GM12878 (cell line): ENCODE results near the gene KAT2A. TPM values are rescaled to one million over a fixed set of nuclear protein-coding genes. Genes with fewer than 3 reads are reported as not detected.

ENCODE experiments used
- ATAC-seq: fragments of 200-7000 bp; cut with Tn5 transposase; 3 replicates; pipeline ENCODE4 v1.9.1; 2020; ENCODE audit warnings: mild to moderate bottlenecking, moderate library complexity
- BruUV-seq: library from RNA; stranded (reverse); fragments of 400-500 nt; replicated peaks from 2 replicates; lab custom pipeline; 2021; lab: Mats Ljungman, UMichigan
- CTCF ChIA-PET: fragments of 300-600 bp; sonication (Branson Sonifier 250); formaldehyde crosslinking; extraction: SDS; loops from one replicate; lab custom pipeline; 2021; ENCODE audit warnings: inconsistent platforms; lab: Yijun Ruan, JAX
- POLR2A ChIA-PET: fragments of 350-600 bp; formaldehyde crosslinking; extraction: SDS; loops from one replicate; lab custom pipeline; 2021; ENCODE audit warnings: inconsistent platforms; lab: Charles Lee
- RAD21 ChIA-PET: fragments of 300-600 bp; sonication (Branson Sonifier 250); formaldehyde crosslinking; loops from one replicate; lab custom pipeline; 2023; ENCODE audit warnings: antibody characterized with exemption; ENCODE audit not compliant: unreplicated experiment; lab: Charles Lee
- SMC1A ChIA-PET: fragments of 300-600 bp; sonication (Branson Sonifier 250); formaldehyde crosslinking; loops from one replicate; lab custom pipeline; 2023; ENCODE audit not compliant: unreplicated experiment, uncharacterized antibody; lab: Charles Lee
- DNase-seq: peaks from one replicate; pipeline ENCODE4 v3.0.0-alpha.2; 2011; ENCODE audit warnings: low read depth, low spot score
- FAIRE-seq: peaks from 3 replicates; lab custom pipeline; 2011; peaks lifted over from hg19 to GRCh38; lab: Jason Lieb, UNC
- H2AFZ ChIP-seq: 2 replicates; pipeline ENCODE4 v1.6.0; 2011; ENCODE audit warnings: low read depth, low read length, control low read depth; ENCODE audit not compliant: control insufficient read depth
- H3K27ac ChIP-seq: 2 replicates; pipeline ENCODE4 v1.5.1; 2011; ENCODE audit warnings: control low read depth; ENCODE audit not compliant: control insufficient read depth, insufficient read depth
- H3K27me3 ChIP-seq, 2 experiments: replicated peaks in 1 of 2; 2 replicates each; pipeline versions ENCODE4 v1.6.0 to v1.6.1; 2011; ENCODE audit warnings: low read length in 1 of 2; ENCODE audit not compliant: control insufficient read depth in 2 of 2, insufficient read depth in 2 of 2
- H3K36me3 ChIP-seq, 2 experiments: 2 replicates each; pipeline ENCODE4 v1.5.1; 2011; ENCODE audit warnings: low read length in 1 of 2; ENCODE audit not compliant: control insufficient read depth in 2 of 2, insufficient read depth in 2 of 2
- H3K4me1 ChIP-seq: 2 replicates; pipeline ENCODE4 v1.6.1; 2011; ENCODE audit warnings: mild to moderate bottlenecking, low read length, moderate library complexity, mixed read lengths; ENCODE audit not compliant: control insufficient read depth, insufficient read depth
- H3K4me2 ChIP-seq: 2 replicates; pipeline ENCODE4 v1.6.0; 2011; ENCODE audit warnings: control low read depth; ENCODE audit not compliant: control insufficient read depth, insufficient read depth
- H3K4me3 ChIP-seq: fragments of 200-600 bp; sonication (generic); 2 replicates; pipeline ENCODE4 v1.5.1; 2016
- H3K79me2 ChIP-seq: 2 replicates; pipeline ENCODE4 v1.6.0; 2011; ENCODE audit warnings: low read length; ENCODE audit not compliant: control insufficient read depth, insufficient read depth
- H3K9ac ChIP-seq: 2 replicates; pipeline ENCODE4 v1.8.0; 2011; ENCODE audit warnings: low read length, control low read depth, mixed read lengths; ENCODE audit not compliant: control insufficient read depth, insufficient read depth
- H3K9me3 ChIP-seq: replicated peaks from 3 replicates; pipeline ENCODE4 v1.5.1; 2011; ENCODE audit warnings: mild to moderate bottlenecking, low read length; ENCODE audit not compliant: control insufficient read depth, insufficient read depth
- H4K20me1 ChIP-seq: 2 replicates; pipeline ENCODE4 v1.6.0; 2011; ENCODE audit not compliant: control insufficient read depth, insufficient read depth
- BRCA1 ChIP-seq: IDR thresholded peaks from 2 replicates; pipeline ENCODE4 v1.6.1; 2011; ENCODE audit warnings: low read depth, low read length, improper control_type of control experiment
- CBFB ChIP-seq: IDR thresholded peaks from 2 replicates; pipeline ENCODE4 v1.6.1; 2016; ENCODE audit warnings: antibody characterized with exemption, low read depth
- CEBPZ ChIP-seq: fragments of 150-350 bp; IDR thresholded peaks from 2 replicates; pipeline ENCODE4 v1.6.1; 2016; ENCODE audit warnings: low read depth, low read length
- CHD2 ChIP-seq: IDR thresholded peaks from 2 replicates; pipeline ENCODE4 v1.6.1; 2011; ENCODE audit warnings: low read depth, low read length, improper control_type of control experiment, borderline replicate concordance
- DPF2 ChIP-seq: fragments of 450-650 bp; IDR thresholded peaks from 2 replicates; pipeline ENCODE4 v1.6.1; 2017; ENCODE audit warnings: mild to moderate bottlenecking
- GABPA ChIP-seq: IDR thresholded peaks from 2 replicates; pipeline ENCODE4 v1.6.1; 2014; ENCODE audit warnings: antibody characterized with exemption, low read depth, mild to moderate bottlenecking, inconsistent platforms
- JUND ChIP-seq: IDR thresholded peaks from 2 replicates; pipeline ENCODE4 v1.6.1; 2012; ENCODE audit warnings: low read depth, mild to moderate bottlenecking, low read length, improper control_type of control experiment, moderate library complexity
- MXI1 ChIP-seq: fragments of 150-350 bp; IDR thresholded peaks from 2 replicates; pipeline ENCODE4 v1.6.1; 2011; ENCODE audit warnings: low read depth, mild to moderate bottlenecking, inconsistent platforms, low read length, improper control_type of control experiment
- PML ChIP-seq: IDR thresholded peaks from 2 replicates; pipeline ENCODE4 v1.6.1; 2012; ENCODE audit warnings: low read length, inconsistent platforms
- SKIL ChIP-seq: fragments of 450-650 bp; IDR thresholded peaks from 2 replicates; pipeline ENCODE4 v1.6.1; 2017; ENCODE audit warnings: mild to moderate bottlenecking, low read depth, inconsistent platforms; ENCODE audit not compliant: poor library complexity, severe bottlenecking
- SMC3 ChIP-seq: IDR thresholded peaks from 2 replicates; pipeline ENCODE4 v1.6.1; 2011; ENCODE audit warnings: low read length, improper control_type of control experiment, borderline replicate concordance
- ZNF384 ChIP-seq: IDR thresholded peaks from 2 replicates; pipeline ENCODE4 v1.6.1; 2012; ENCODE audit warnings: low read depth, mild to moderate bottlenecking, low read length, improper control_type of control experiment, borderline replicate concordance
- ZSCAN29 ChIP-seq: fragments of 450-650 bp; IDR thresholded peaks from 2 replicates; pipeline ENCODE4 v1.6.1; 2017; ENCODE audit warnings: mild to moderate bottlenecking, moderate library complexity
- WGBS: methylation state at CpG from one replicate; pipeline ENCODE4 v1.1.6; 2016; ENCODE audit warnings: low lambda C conversion rate; ENCODE audit not compliant: insufficient replicate concordance, insufficient coverage; ENCODE audit errors: missing lambda C conversion rate; 5-methylcytosine and 5-hydroxymethylcytosine counted together
- in situ Hi-C: fragments of 300-500 bp; cut with MboI; formaldehyde crosslinking; loops from 9 replicates; pipeline ENCODE4 v1.14.3; 2018; ENCODE audit warnings: mixed read lengths
- intact Hi-C: fragments of 100-400 bp; cut with micrococcal nuclease; formaldehyde crosslinking; loops from one replicate; pipeline ENCODE4 v1.14.2; 2022; ENCODE audit not compliant: unreplicated experiment
- polyA plus RNA-seq, 11 experiments: library from polyadenylated mRNA; depleted of rRNA in 4 of 11; unstranded in 6 of 11; stranded (reverse) in 5 of 11; fragments of >200 nt; fragmentation: Nextera tagmentation in 4 of 11; fragmentation: Illumina TruSeq in 1 of 11; extraction: Ambion mirVana in 4 of 11; extraction: Trizol in 1 of 11; gene quantifications; 1 replicate in 1 of 11; 2 replicates in 10 of 11; pipeline versions ENCODE4 v1.2.1 to v1.2.3, GENCODE V29; 2011 to 2016; ENCODE audit warnings: inconsistent platforms in 2 of 11, missing spikeins in 2 of 11, low read depth in 1 of 11
- total RNA-seq, 4 experiments: library from RNA; depleted of rRNA in 3 of 4; stranded (reverse); fragments of >200 nt in 3 of 4; fragmentation: Illumina TruSeq in 1 of 4; extraction: Trizol in 1 of 4; gene quantifications; 2 replicates each; pipeline versions ENCODE4 v1.2.1 to v1.2.3, GENCODE V29; 2013 to 2021

The KAT2A gene
- total and polyA plus RNA-seq, 10 of the 15 experiments (the other 5 are each of a cell fraction or from before 2014, with no cell fraction given), result 0.85 to 47.5 (median 14.6) TPM

GRCh38 chr17:42101513-42102292, 19.5 kb downstream of the KAT2A start:
- Histone ChIP-seq H3K4me2 (no peak overlapping the region), H3K4me3 (no peak overlapping the region), H3K79me2 (no peaks in the 10 kb centered on the region), H3K27me3 (peaks cover 1 to 6% of the 10 kb centered on the region in 2 experiments; a peak in 1 of 4 replicates), H4K20me1 (0 out of 2 replicates have a peak, but pooled peaks cover 3% of the 10 kb centered on the region), H2AFZ (no peak overlapping the region), H3K36me3 (0 out of 4 replicates have a peak, but pooled peaks cover 0 to 2% of the 10 kb centered on the region in 2 experiments), H3K4me1 (peaks cover 5% of the 10 kb centered on the region), H3K9me3 (no peaks in the 10 kb centered on the region), H3K9ac (no peak overlapping the region), H3K27ac (no peak overlapping the region)
- POLR2A ChIA-PET, result no interaction called here
- FAIRE-seq (peak; percentile 56), ATAC-seq (peak; percentile 87), DNase-seq (no peak)
- in situ Hi-C loops, result no loop called here
- intact Hi-C loops, result loop anchor here (5.0 kb wide), 2 partner anchors 34 to 74 kb away; no protein-coding TSS in a partner anchor
- BruUV-seq, result TSS peak; percentile 60
- WGBS, result 61% methylated on average over 14 of the region's 14 CpGs
- SMC1A ChIA-PET, result interaction anchor here (0.7 to 1.3 kb wide), 4 partner anchors 18 to 89 kb away, joined by 3 to 4 read pairs (median 3); no protein-coding TSS in a partner anchor
- RAD21 ChIA-PET, result interaction anchor here (0.5 to 2.1 kb wide), 10 partner anchors 9 to 577 kb away, joined by 3 to 6 read pairs (median 4); partner anchors contain the start of genes CNP, DHX58 and DNAJC7
- CTCF ChIA-PET, result interaction anchor here (0.5 to 2.6 kb wide), 28 partner anchors 10 to 305 kb away, joined by 3 to 29 read pairs (median 4); partner anchors contain the start of genes CNP, DHX58, DNAJC7 and KCNH4
- TF ChIP-seq SKIL, result no peak
- no peak for TF ChIP-seq CEBPZ
- peak; percentile 70 for TF ChIP-seq SMC3
- TF ChIP-seq ZNF384, result no peak
- no peak for TF ChIP-seq CHD2
- no peak for TF ChIP-seq MXI1
- no peak for TF ChIP-seq BRCA1
- no peak for TF ChIP-seq ZSCAN29
- TF ChIP-seq JUND, result no peak
- TF ChIP-seq GABPA, result no peak
- TF ChIP-seq PML, result no peak
- no peak for TF ChIP-seq CBFB
- no peak for TF ChIP-seq DPF2
